GM21390 (cell line): ENCODE results near the gene SMURF1.
"Not testable (repeated sequence)": the region's sequence is repeated elsewhere in the genome, so short reads cannot be mapped to it uniquely, and the experiment has no call there.

ENCODE experiments used
- ATAC-seq: cut with Tn5 transposase; IDR thresholded peaks from one replicate; pipeline ENCODE4 v1.9.1; 2021; ENCODE audit not compliant: unreplicated experiment

The SMURF1 gene

GRCh38 chr7:99061001-99061776, 82.7 kb downstream of the SMURF1 start:
- no peak for ATAC-seq

- ATAC-seq = no peak
Measured at GRCh38 chr7:99054781-99055180, 89.1 kb downstream of the SMURF1 start.

- no peak for ATAC-seq
Measured at GRCh38 chr7:99050971-99051370, 92.9 kb downstream of the SMURF1 start.

GRCh38 chr7:99047526-99048077, 96.3 kb downstream of the SMURF1 start:
- no peak for ATAC-seq

- ATAC-seq = no peak
Measured at GRCh38 chr7:99046722-99047121, 97.2 kb downstream of the SMURF1 start.

GRCh38 chr7:99046262-99046661, 97.6 kb downstream of the SMURF1 start:
- not testable (repeated sequence) for ATAC-seq

- ATAC-seq = not testable (repeated sequence)
Measured at GRCh38 chr7:99044858-99045257, 99.0 kb downstream of the SMURF1 start.

GRCh38 chr7:99042957-99043356, 101.0 kb downstream of the SMURF1 start:
- no peak for ATAC-seq

- ATAC-seq = no peak
Measured at GRCh38 chr7:99041526-99041925, 102.4 kb downstream of the SMURF1 start.

GRCh38 chr7:99040104-99040958, 103.6 kb downstream of the SMURF1 start:
- no peak for ATAC-seq

- no peak for ATAC-seq
Measured at GRCh38 chr7:99039384-99039891, 104.5 kb downstream of the SMURF1 start.

GRCh38 chr7:99038086-99038855, 105.6 kb downstream of the SMURF1 start:
- ATAC-seq = no peak

- no peak for ATAC-seq
Measured at GRCh38 chr7:99037327-99037940, 106.5 kb downstream of the SMURF1 start.

GRCh38 chr7:99036546-99037111, 107.3 kb downstream of the SMURF1 start:
- no peak for ATAC-seq

GRCh38 chr7:99035723-99036545, 108.0 kb downstream of the SMURF1 start:
- ATAC-seq = no peak

GRCh38 chr7:99034932-99035722, 108.8 kb downstream of the SMURF1 start:
- ATAC-seq = no peak

- no peak for ATAC-seq
Measured at GRCh38 chr7:99033765-99034164, 110.1 kb downstream of the SMURF1 start.

- no peak for ATAC-seq
Measured at GRCh38 chr7:99032928-99033327, 111.0 kb downstream of the SMURF1 start.
